GM12878 (cell line): ENCODE measurements around the gene PEX16. TPM values are rescaled to one million over a fixed set of nuclear protein-coding genes. Genes with fewer than 3 reads are reported as not detected.

ENCODE experiments used
- ATAC-seq: fragments of 200-7000 bp; cut with Tn5 transposase; 3 replicates; pipeline ENCODE4 v1.9.1; 2020; ENCODE audit warnings: mild to moderate bottlenecking, moderate library complexity
- BruUV-seq: library from RNA; stranded (reverse); fragments of 400-500 nt; replicated peaks from 2 replicates; lab custom pipeline; 2021; lab: Mats Ljungman, UMichigan
- CTCF ChIA-PET: fragments of 300-600 bp; sonication (Branson Sonifier 250); formaldehyde crosslinking; extraction: SDS; loops from one replicate; lab custom pipeline; 2021; ENCODE audit warnings: inconsistent platforms; lab: Yijun Ruan, JAX
- POLR2A ChIA-PET: fragments of 350-600 bp; formaldehyde crosslinking; extraction: SDS; loops from one replicate; lab custom pipeline; 2021; ENCODE audit warnings: inconsistent platforms; lab: Charles Lee
- RAD21 ChIA-PET: fragments of 300-600 bp; sonication (Branson Sonifier 250); formaldehyde crosslinking; loops from one replicate; lab custom pipeline; 2023; ENCODE audit warnings: antibody characterized with exemption; ENCODE audit not compliant: unreplicated experiment; lab: Charles Lee
- SMC1A ChIA-PET: fragments of 300-600 bp; sonication (Branson Sonifier 250); formaldehyde crosslinking; loops from one replicate; lab custom pipeline; 2023; ENCODE audit not compliant: unreplicated experiment, uncharacterized antibody; lab: Charles Lee
- DNase-seq: peaks from one replicate; pipeline ENCODE4 v3.0.0-alpha.2; 2011; ENCODE audit warnings: low read depth, low spot score
- FAIRE-seq: peaks from 3 replicates; lab custom pipeline; 2011; peaks lifted over from hg19 to GRCh38; lab: Jason Lieb, UNC
- H2AFZ ChIP-seq: 2 replicates; pipeline ENCODE4 v1.6.0; 2011; ENCODE audit warnings: low read depth, low read length, control low read depth; ENCODE audit not compliant: control insufficient read depth
- H3K27ac ChIP-seq: 2 replicates; pipeline ENCODE4 v1.5.1; 2011; ENCODE audit warnings: control low read depth; ENCODE audit not compliant: control insufficient read depth, insufficient read depth
- H3K27me3 ChIP-seq, 2 experiments: replicated peaks in 1 of 2; 2 replicates each; pipeline versions ENCODE4 v1.6.0 to v1.6.1; 2011; ENCODE audit warnings: low read length in 1 of 2; ENCODE audit not compliant: control insufficient read depth in 2 of 2, insufficient read depth in 2 of 2
- H3K36me3 ChIP-seq, 2 experiments: 2 replicates each; pipeline ENCODE4 v1.5.1; 2011; ENCODE audit warnings: low read length in 1 of 2; ENCODE audit not compliant: control insufficient read depth in 2 of 2, insufficient read depth in 2 of 2
- H3K4me1 ChIP-seq: 2 replicates; pipeline ENCODE4 v1.6.1; 2011; ENCODE audit warnings: mild to moderate bottlenecking, low read length, moderate library complexity, mixed read lengths; ENCODE audit not compliant: control insufficient read depth, insufficient read depth
- H3K4me2 ChIP-seq: 2 replicates; pipeline ENCODE4 v1.6.0; 2011; ENCODE audit warnings: control low read depth; ENCODE audit not compliant: control insufficient read depth, insufficient read depth
- H3K4me3 ChIP-seq: fragments of 200-600 bp; sonication (generic); 2 replicates; pipeline ENCODE4 v1.5.1; 2016
- H3K79me2 ChIP-seq: 2 replicates; pipeline ENCODE4 v1.6.0; 2011; ENCODE audit warnings: low read length; ENCODE audit not compliant: control insufficient read depth, insufficient read depth
- H3K9ac ChIP-seq: 2 replicates; pipeline ENCODE4 v1.8.0; 2011; ENCODE audit warnings: low read length, control low read depth, mixed read lengths; ENCODE audit not compliant: control insufficient read depth, insufficient read depth
- H3K9me3 ChIP-seq: replicated peaks from 3 replicates; pipeline ENCODE4 v1.5.1; 2011; ENCODE audit warnings: mild to moderate bottlenecking, low read length; ENCODE audit not compliant: control insufficient read depth, insufficient read depth
- H4K20me1 ChIP-seq: 2 replicates; pipeline ENCODE4 v1.6.0; 2011; ENCODE audit not compliant: control insufficient read depth, insufficient read depth
- BCL3 ChIP-seq: IDR thresholded peaks from 2 replicates; pipeline ENCODE4 v1.6.1; 2011; ENCODE audit warnings: borderline replicate concordance, low read depth, mild to moderate bottlenecking, moderate library complexity, low read length; ENCODE audit not compliant: insufficient read depth, poor library complexity, severe bottlenecking
- CEBPB ChIP-seq, 2 experiments: fragments of 150-350 bp in 1 of 2; IDR thresholded peaks; 2 replicates each; pipeline ENCODE4 v1.6.1; 2012 to 2014; ENCODE audit warnings: low read depth in 2 of 2, low read length in 2 of 2, borderline replicate concordance in 1 of 2, inconsistent platforms in 1 of 2
- CTCF ChIP-seq, 3 experiments: IDR thresholded peaks in 2 of 3; conservative IDR thresholded peaks in 1 of 3; 2 replicates each; pipeline ENCODE4 v1.5.1; 2011; ENCODE audit warnings: low read depth in 3 of 3, low read length in 3 of 3, mild to moderate bottlenecking in 3 of 3, control low read depth in 2 of 3, moderate library complexity in 2 of 3, inconsistent platforms in 1 of 3, mixed read lengths in 1 of 3; ENCODE audit not compliant: control insufficient read depth in 2 of 3, insufficient read depth in 1 of 3; ENCODE audit errors: extremely low read depth in 1 of 3
- HDAC2 ChIP-seq: fragments of 200-600 bp; sonication (generic); IDR thresholded peaks from 2 replicates; pipeline ENCODE4 v1.6.1; 2017
- RUNX3 ChIP-seq: IDR thresholded peaks from 2 replicates; pipeline ENCODE4 v1.6.1; 2012; ENCODE audit warnings: low read length, inconsistent platforms
- WGBS: methylation state at CpG from one replicate; pipeline ENCODE4 v1.1.6; 2016; ENCODE audit warnings: low lambda C conversion rate; ENCODE audit not compliant: insufficient replicate concordance, insufficient coverage; ENCODE audit errors: missing lambda C conversion rate; 5-methylcytosine and 5-hydroxymethylcytosine counted together
- in situ Hi-C: fragments of 300-500 bp; cut with MboI; formaldehyde crosslinking; loops from 9 replicates; pipeline ENCODE4 v1.14.3; 2018; ENCODE audit warnings: mixed read lengths
- intact Hi-C: fragments of 100-400 bp; cut with micrococcal nuclease; formaldehyde crosslinking; loops from one replicate; pipeline ENCODE4 v1.14.2; 2022; ENCODE audit not compliant: unreplicated experiment
- polyA plus RNA-seq, 11 experiments: library from polyadenylated mRNA; depleted of rRNA in 4 of 11; unstranded in 6 of 11; stranded (reverse) in 5 of 11; fragments of >200 nt; fragmentation: Nextera tagmentation in 4 of 11; fragmentation: Illumina TruSeq in 1 of 11; extraction: Ambion mirVana in 4 of 11; extraction: Trizol in 1 of 11; gene quantifications; 1 replicate in 1 of 11; 2 replicates in 10 of 11; pipeline versions ENCODE4 v1.2.1 to v1.2.3, GENCODE V29; 2011 to 2016; ENCODE audit warnings: inconsistent platforms in 2 of 11, missing spikeins in 2 of 11, low read depth in 1 of 11
- total RNA-seq, 4 experiments: library from RNA; depleted of rRNA in 3 of 4; stranded (reverse); fragments of >200 nt in 3 of 4; fragmentation: Illumina TruSeq in 1 of 4; extraction: Trizol in 1 of 4; gene quantifications; 2 replicates each; pipeline versions ENCODE4 v1.2.1 to v1.2.3, GENCODE V29; 2013 to 2021
- TF ChIP-seq, protein P1 (sequence below): fragments of 450-650 bp; IDR thresholded peaks from 2 replicates; pipeline ENCODE4 v1.6.1; 2016; ENCODE audit warnings: mild to moderate bottlenecking

PEX16 gene
- total and polyA plus RNA-seq, 10 of the 15 experiments (the other 5 are each of a cell fraction or from before 2014, with no cell fraction given): 1.4 to 53.5 (median 27.6) TPM

GRCh38 chr11:45881708-45882368, 35.8 kb downstream of the PEX16 start:
- Histone ChIP-seq H3K27me3 (no peaks in the 10 kb centered on the region), H3K4me1 (no peaks in the 10 kb centered on the region), H3K36me3 (no peaks in the 10 kb centered on the region), H3K9me3 (no peaks in the 10 kb centered on the region), H3K4me3 (no peak overlapping the region), H3K4me2 (no peak overlapping the region), H3K79me2 (no peaks in the 10 kb centered on the region), H4K20me1 (no peaks in the 10 kb centered on the region), H3K9ac (no peak overlapping the region), H3K27ac (no peak overlapping the region), H2AFZ (no peak overlapping the region)
- CTCF ChIA-PET: interaction anchor here (1.8 to 3.5 kb wide), 2 partner anchors 9 to 124 kb away, joined by 6 to 8 read pairs; no protein-coding TSS in a partner anchor
- POLR2A ChIA-PET: interaction anchor here (1.2 kb wide), 1 partner anchor 16 kb away, joined by 3 read pairs; no protein-coding TSS in a partner anchor
- RAD21 ChIA-PET: no interaction called here
- DNase-seq (no peak), ATAC-seq (no peak), FAIRE-seq (no peak)
- no TSS peak for BruUV-seq
- 86% methylated on average over 6 of the region's 6 CpGs for WGBS
- SMC1A ChIA-PET: no interaction called here
- intact Hi-C loops: no loop called here
- TF ChIP-seq RUNX3: no peak
- in situ Hi-C loops: no loop called here

DNA sequence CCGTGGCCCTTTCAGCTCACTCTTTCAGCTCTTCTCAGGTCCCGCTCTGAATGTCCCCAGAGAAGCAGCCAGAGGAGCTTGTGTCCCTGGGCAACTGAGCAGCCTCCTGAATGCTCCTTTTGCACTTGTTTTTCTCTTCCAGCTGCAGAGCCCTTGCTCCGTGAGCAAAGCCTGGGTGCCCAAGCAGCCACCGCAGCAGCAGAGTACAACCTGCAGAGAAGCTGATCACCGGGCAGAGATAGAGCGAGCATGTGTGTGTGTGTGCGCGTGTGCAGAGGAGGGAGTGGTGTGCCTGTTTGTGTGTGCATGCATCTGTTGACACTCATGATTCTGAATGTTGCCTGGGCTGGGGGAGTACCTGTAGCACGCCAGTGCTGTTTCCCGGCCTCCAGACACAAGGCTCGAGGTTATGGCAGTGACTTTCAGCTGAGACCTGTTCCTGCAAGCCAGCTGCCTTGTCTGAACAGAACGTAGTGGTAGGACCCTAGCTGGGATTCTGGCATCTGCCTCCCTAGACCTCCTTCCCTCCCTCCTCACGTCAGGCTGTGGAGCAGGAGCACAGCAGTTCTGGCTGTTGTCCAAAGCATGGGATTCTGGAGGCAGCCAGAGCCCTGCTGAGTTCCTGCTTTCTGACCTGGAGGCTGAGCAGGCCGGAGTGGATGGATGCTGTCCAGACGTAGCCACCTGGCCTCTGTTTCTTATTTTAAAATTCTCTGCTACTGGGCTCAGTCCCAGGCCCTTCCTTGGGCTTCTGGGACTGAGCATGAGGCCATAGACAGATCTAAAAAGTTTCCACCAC, 36.7 kb downstream of the PEX16 start:
- in situ Hi-C loops (no loop called here), intact Hi-C loops (no loop called here)
- H4K20me1 ChIP-seq: no peaks in the 10 kb centered on the region
- ChIA-PET POLR2A (interaction anchor here (1.2 kb wide), 1 partner anchor 17 kb away, joined by 3 read pairs; no protein-coding TSS in a partner anchor), RAD21 (no interaction called here), SMC1A (interaction anchor here (0.6 kb wide), 1 partner anchor 54 kb away, joined by 3 read pairs; no protein-coding TSS in a partner anchor), CTCF (interaction anchor here (1.8 to 3.5 kb wide), 2 partner anchors 8 to 125 kb away, joined by 6 to 8 read pairs; no protein-coding TSS in a partner anchor)
- no peaks in the 10 kb centered on the region for H3K27me3 ChIP-seq
- H3K79me2 ChIP-seq: no peaks in the 10 kb centered on the region
- DNase-seq (no peak), FAIRE-seq (no peak), ATAC-seq (no peak)
- no peak overlapping the region for H3K9ac ChIP-seq
- no peaks in the 10 kb centered on the region for H3K4me1 ChIP-seq
- H3K4me3 ChIP-seq: no peak overlapping the region
- no peak overlapping the region for H3K27ac ChIP-seq
- no peaks in the 10 kb centered on the region; a peak in 1 of 4 replicates for H3K36me3 ChIP-seq
- BruUV-seq: no TSS peak
- no peak overlapping the region for H3K4me2 ChIP-seq
- no peak overlapping the region for H2AFZ ChIP-seq
- H3K9me3 ChIP-seq: no peaks in the 10 kb centered on the region
- 81% methylated on average over 15 of the region's 15 CpGs for WGBS
- TF ChIP-seq BCL3 (no peak), CTCF (IDR thresholded peaks at IDR 0.05 in 2 of 3, conservative IDR thresholded peaks at IDR 0.05 in 1 of 3; ENCODE audit: control insufficient read depth in 2 of 3, extremely low read depth in 1 of 3, insufficient read depth in 1 of 3, low read depth in 3 of 3, low read length in 3 of 3) (no peak), CEBPB (IDR thresholded peaks at IDR 0.05; ENCODE audit: borderline replicate concordance in 1 of 2, low read depth in 2 of 2, low read length in 2 of 2) (no peak), HDAC2 (no peak)
- TF ChIP-seq, protein P1, sequence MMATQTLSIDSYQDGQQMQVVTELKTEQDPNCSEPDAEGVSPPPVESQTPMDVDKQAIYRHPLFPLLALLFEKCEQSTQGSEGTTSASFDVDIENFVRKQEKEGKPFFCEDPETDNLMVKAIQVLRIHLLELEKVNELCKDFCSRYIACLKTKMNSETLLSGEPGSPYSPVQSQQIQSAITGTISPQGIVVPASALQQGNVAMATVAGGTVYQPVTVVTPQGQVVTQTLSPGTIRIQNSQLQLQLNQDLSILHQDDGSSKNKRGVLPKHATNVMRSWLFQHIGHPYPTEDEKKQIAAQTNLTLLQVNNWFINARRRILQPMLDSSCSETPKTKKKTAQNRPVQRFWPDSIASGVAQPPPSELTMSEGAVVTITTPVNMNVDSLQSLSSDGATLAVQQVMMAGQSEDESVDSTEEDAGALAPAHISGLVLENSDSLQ: no peak
